RWPE1 (cell line): ENCODE data around the gene GUCD1.

Experiments used
- CTCF ChIA-PET: fragments of 350-600 bp; sonication (Branson Sonifier 250); formaldehyde crosslinking; extraction: SDS; loops from one replicate; lab custom pipeline; 2021; lab: Yijun Ruan, JAX
- POLR2A ChIA-PET: fragments of 400-600 bp; formaldehyde crosslinking; extraction: SDS; loops from one replicate; lab custom pipeline; 2020; ENCODE audit warnings: antibody characterized with exemption; ENCODE audit not compliant: low non-redundant PET; lab: Yijun Ruan, JAX
- DNase-seq: peaks from one replicate; pipeline ENCODE4 v3.0.0; 2012; ENCODE audit warnings: low spot score
- H3K27ac ChIP-seq: fragments of 450-650 bp; 2 replicates; pipeline ENCODE4 v1.5.1; 2017
- TF ChIP-seq, protein P1 (sequence below): fragments of 450-650 bp; conservative IDR thresholded peaks from 2 replicates; pipeline ENCODE4 v1.5.1; 2017; ENCODE audit warnings: low read depth, mild to moderate bottlenecking

GUCD1 gene

DNA sequence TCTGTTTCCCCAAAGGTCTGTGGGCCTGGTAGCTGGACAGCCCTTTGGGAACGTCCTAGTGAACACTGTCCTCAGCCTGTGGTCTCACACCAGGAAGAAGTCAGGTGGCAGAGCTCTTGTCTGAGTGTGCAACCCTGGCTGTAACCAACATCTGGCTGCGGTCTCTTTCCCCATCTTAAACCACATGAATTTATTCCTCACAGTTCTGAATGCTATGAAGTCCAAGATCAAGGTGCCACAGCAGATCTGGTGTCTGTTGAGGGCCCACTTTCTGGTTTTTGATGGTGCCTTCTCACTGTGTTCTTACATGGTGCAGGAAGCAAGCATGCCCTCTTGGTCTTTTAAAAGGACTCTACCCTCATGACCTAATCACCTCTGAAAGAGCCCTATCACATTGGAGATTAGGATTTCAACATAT is 57.1 kb downstream of the GUCD1 start:
- no peak overlapping the region for H3K27ac ChIP-seq
- ChIA-PET POLR2A (no interaction called here), CTCF (no interaction called here)
- no peak for DNase-seq
- TF ChIP-seq, protein P1, sequence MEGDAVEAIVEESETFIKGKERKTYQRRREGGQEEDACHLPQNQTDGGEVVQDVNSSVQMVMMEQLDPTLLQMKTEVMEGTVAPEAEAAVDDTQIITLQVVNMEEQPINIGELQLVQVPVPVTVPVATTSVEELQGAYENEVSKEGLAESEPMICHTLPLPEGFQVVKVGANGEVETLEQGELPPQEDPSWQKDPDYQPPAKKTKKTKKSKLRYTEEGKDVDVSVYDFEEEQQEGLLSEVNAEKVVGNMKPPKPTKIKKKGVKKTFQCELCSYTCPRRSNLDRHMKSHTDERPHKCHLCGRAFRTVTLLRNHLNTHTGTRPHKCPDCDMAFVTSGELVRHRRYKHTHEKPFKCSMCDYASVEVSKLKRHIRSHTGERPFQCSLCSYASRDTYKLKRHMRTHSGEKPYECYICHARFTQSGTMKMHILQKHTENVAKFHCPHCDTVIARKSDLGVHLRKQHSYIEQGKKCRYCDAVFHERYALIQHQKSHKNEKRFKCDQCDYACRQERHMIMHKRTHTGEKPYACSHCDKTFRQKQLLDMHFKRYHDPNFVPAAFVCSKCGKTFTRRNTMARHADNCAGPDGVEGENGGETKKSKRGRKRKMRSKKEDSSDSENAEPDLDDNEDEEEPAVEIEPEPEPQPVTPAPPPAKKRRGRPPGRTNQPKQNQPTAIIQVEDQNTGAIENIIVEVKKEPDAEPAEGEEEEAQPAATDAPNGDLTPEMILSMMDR, result no peak

DNA sequence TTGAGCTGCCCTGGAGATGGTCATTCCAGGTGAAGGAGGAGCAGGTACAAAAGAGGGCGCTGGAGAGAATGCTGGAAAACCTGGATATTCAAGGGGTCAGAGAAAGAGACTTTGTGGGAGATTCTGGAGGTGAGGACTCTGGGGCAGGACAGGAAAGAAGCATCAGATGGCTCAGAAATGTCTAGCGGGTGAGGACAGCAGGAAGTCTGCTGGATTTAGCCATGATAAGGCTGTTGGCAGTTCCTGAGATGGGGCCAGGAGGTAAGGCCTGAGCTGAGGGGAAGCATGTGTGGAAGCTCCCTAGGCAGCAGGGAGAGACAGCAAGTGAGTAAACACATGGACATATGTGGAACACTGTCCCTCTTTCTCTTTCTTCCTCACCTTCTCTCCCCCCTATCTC is 58.3 kb downstream of the GUCD1 start:
- no peak for DNase-seq
- H3K27ac ChIP-seq, result no peak overlapping the region
- ChIA-PET CTCF (no interaction called here), POLR2A (no interaction called here)
- TF ChIP-seq, protein P1, result no peak

DNA sequence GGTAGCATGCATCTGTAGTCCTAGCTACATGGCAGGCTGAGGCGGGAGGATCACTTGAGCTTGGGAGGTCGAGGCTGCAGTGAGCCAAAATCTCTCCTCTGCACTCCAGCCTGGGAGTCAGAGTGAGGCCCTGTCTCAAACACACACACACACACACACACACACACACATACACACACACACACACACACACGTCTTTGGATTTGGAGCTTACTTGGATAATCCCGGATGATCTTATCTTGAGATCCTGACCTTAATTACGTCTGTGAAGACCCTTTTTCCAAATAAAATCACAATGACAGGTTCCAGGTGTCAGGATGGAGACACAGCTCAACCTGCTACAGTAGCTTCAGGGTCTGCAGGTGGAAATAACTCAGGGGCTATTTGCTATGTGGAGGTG is 58.7 kb downstream of the GUCD1 start:
- CTCF ChIA-PET, result no interaction called here
- no peak for DNase-seq
- H3K27ac ChIP-seq, result no peak overlapping the region
- TF ChIP-seq, protein P1, result no peak
- POLR2A ChIA-PET, result no interaction called here

DNA sequence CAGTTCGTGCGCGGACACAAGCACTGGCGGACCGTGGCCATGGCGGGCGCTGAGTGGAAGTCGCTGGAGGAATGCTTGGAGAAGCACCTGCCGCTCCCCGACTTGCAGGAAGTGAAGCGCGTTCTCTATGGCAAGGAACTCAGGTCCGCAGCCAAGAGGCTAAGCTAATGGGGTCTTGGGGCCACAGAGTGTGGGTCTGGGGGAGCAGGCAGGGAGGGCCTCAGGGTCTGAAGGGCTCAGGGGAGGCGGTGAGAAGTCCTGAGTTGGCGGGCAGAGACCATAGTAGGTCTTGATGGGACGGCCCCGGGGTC is 59.6 kb downstream of the GUCD1 start:
- ChIA-PET CTCF (no interaction called here), POLR2A (no interaction called here)
- no peak for DNase-seq
- no peak overlapping the region for H3K27ac ChIP-seq
- TF ChIP-seq, protein P1, result no peak

DNA sequence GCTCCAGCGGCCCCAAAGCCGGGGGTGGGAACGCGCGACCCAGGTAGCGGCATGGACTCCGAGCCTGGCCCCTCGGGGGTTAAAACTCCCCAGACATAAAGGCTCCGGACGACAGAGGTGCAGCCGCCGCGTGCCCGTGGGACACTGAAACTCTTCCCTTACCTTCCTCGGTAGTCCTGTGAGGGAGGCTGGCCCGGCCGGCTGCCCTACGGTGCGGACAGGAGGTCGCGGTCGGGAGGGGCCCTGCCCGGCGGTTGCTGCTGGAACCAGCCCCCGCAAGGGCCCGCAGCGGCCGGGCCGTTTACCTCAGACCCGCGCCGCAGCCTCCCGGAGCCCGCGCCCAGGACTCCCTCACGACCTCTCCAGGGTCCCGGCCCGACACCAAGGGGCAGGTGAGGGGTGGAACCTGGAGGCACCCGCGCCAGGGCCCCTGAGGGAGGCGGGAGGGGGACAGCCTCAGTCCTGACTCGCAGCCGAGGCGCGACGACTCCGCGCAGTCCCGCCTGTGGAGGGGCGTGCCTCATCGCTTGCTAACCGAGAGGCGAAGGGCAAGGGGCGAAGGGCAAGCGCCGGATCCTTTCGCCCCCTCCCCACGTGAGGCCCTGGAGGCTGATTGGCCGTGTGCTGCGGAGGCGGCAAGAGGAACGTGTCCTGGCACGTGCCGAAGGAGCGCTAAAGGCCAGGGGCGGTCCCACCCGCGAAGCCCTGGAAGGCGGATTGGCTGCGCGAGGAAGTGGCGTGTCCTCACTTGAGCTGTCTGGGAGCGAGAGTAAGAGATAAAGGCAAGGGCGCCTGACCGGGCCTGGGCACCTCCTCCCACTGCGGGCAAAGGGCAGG is 60.2 kb downstream of the GUCD1 start, which contains the start of gene UPB1:
Gene UPB1, plus strand, starts transcription at position 805 of the 837 bp plus-strand sequence. CDS start 72 bp downstream, outside the sequence.
- TF ChIP-seq, protein P1, result no peak
- DNase-seq, result no peak
- H3K27ac ChIP-seq, result no peak within 1 kb of the TSS
- ChIA-PET CTCF (no interaction called here), POLR2A (no interaction called here)

DNA sequence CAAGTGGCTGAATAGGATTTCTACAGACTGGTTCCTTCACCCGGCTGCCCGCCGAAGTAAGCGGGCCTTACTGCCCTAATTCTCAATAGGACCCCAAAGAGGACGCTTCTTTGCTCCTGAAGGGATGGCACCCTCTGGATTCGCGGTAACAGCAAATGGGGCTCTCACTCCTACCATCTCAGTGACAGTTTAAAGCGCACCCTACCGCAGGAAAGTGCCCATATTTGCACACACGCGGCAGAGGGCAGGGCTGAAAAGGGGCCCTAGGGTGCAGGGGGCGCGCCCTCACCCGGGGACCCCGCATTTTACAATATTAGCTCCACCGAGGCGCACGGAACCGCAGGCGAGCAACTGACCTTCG is 60.8 kb downstream of the GUCD1 start:
- TF ChIP-seq, protein P1, result no peak
- no peak overlapping the region for H3K27ac ChIP-seq
- CTCF ChIA-PET, result no interaction called here
- no peak for DNase-seq
- POLR2A ChIA-PET, result no interaction called here
